ENCODE measurements around the gene MCFD2.

Gene MCFD2

GRCh38 chr2:46915281-46915810 lies at the start of gene MCFD2:
Gene MCFD2, minus strand, starts transcription at chr2:46915806. Its CDS starts 6,635 bp downstream, at chr2:46909171.
- DNase-seq = no peak

- no peak for DNase-seq
Measured at GRCh38 chr2:46964835-46965560, 49.4 kb upstream of the MCFD2 start.

GRCh38 chr2:46963941-46964673 lies 48.5 kb upstream of the MCFD2 start:
- DNase-seq = no peak

- DNase-seq = no peak
Measured at GRCh38 chr2:46963210-46963609, 47.6 kb upstream of the MCFD2 start.

GRCh38 chr2:46962751-46963150 lies 47.1 kb upstream of the MCFD2 start:
- no peak for DNase-seq

- no peak for DNase-seq
Measured at GRCh38 chr2:46960618-46961017, 45.0 kb upstream of the MCFD2 start.

GRCh38 chr2:46958431-46959017 lies 42.9 kb upstream of the MCFD2 start:
- DNase-seq = no peak

GRCh38 chr2:46956981-46957531 lies 41.5 kb upstream of the MCFD2 start:
- DNase-seq = no peak

- DNase-seq = no peak
Measured at GRCh38 chr2:46955764-46956163, 40.2 kb upstream of the MCFD2 start.

- no peak for DNase-seq
Measured at GRCh38 chr2:46954951-46955571, 39.5 kb upstream of the MCFD2 start.

GRCh38 chr2:46952171-46952570 lies 36.6 kb upstream of the MCFD2 start:
- DNase-seq = no peak

GRCh38 chr2:46951290-46952064 lies 35.9 kb upstream of the MCFD2 start:
- DNase-seq = no peak

- no peak for DNase-seq
Measured at GRCh38 chr2:46950314-46950713, 34.7 kb upstream of the MCFD2 start.

GRCh38 chr2:46947841-46948240 lies 32.2 kb upstream of the MCFD2 start:
- no peak for DNase-seq

GRCh38 chr2:46945671-46946070 lies 30.1 kb upstream of the MCFD2 start:
- DNase-seq = no peak

- DNase-seq = no peak
Measured at GRCh38 chr2:46943881-46944798, 28.5 kb upstream of the MCFD2 start.

GRCh38 chr2:46942891-46943626 lies 27.5 kb upstream of the MCFD2 start:
- DNase-seq = no peak

GRCh38 chr2:46942143-46942526 lies 26.5 kb upstream of the MCFD2 start:
- DNase-seq = no peak

- no peak for DNase-seq
Measured at GRCh38 chr2:46939626-46940359, 24.2 kb upstream of the MCFD2 start.

- DNase-seq = no peak
Measured at GRCh38 chr2:46937471-46937901, 21.9 kb upstream of the MCFD2 start.

All from NCI-H2171 (cell line).